ENCODE measurements around the gene LRRC4C.
"Not testable (repeated sequence)": the region's sequence is repeated elsewhere in the genome, so short reads cannot be mapped to it uniquely, and the experiment has no call there.

- TF ChIP-seq, protein P1, sequence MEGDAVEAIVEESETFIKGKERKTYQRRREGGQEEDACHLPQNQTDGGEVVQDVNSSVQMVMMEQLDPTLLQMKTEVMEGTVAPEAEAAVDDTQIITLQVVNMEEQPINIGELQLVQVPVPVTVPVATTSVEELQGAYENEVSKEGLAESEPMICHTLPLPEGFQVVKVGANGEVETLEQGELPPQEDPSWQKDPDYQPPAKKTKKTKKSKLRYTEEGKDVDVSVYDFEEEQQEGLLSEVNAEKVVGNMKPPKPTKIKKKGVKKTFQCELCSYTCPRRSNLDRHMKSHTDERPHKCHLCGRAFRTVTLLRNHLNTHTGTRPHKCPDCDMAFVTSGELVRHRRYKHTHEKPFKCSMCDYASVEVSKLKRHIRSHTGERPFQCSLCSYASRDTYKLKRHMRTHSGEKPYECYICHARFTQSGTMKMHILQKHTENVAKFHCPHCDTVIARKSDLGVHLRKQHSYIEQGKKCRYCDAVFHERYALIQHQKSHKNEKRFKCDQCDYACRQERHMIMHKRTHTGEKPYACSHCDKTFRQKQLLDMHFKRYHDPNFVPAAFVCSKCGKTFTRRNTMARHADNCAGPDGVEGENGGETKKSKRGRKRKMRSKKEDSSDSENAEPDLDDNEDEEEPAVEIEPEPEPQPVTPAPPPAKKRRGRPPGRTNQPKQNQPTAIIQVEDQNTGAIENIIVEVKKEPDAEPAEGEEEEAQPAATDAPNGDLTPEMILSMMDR (conservative IDR thresholded peaks at IDR 0.05; ENCODE audit: low read depth, low read length) = not testable (repeated sequence)
- not testable (repeated sequence) for TF ChIP-seq EZH2phosphoT487 (IDR thresholded peaks at IDR 0.05; ENCODE audit: borderline replicate concordance, low read length); EZH2 (IDR thresholded peaks at IDR 0.05; ENCODE audit: low read length, unreplicated experiment)
Observed at GRCh38 chr11:40167805-40168204, 1291.6 kb downstream of the LRRC4C start.
